Heart left ventricle (tissue), 16 donors: Measurements from ENCODE around the gene C13orf46. TPM values are rescaled to one million over a fixed set of nuclear protein-coding genes. Genes with fewer than 3 reads are reported as not detected.
A peak's percentile ranks its signal among the peaks of the same experiment; 100 is the strongest.

Experiments
- ATAC-seq, 4 donors: fragments of 200-7000 bp; cut with Tn5 transposase; one replicate each; pipeline ENCODE4 v1.9.1; 2020 to 2022; ENCODE audit warnings: moderate library complexity in 4 of 4, mild to moderate bottlenecking in 3 of 4, moderate number of reproducible peaks in 1 of 4
- DNase-seq, 5 donors: peaks; one replicate each; pipeline ENCODE4 v3.0.0-alpha.2; 2020
- H3K27ac ChIP-seq, 12 donors: fragments of 200-600 bp; sonication (generic) in 4 of 12; one replicate each; pipeline versions ENCODE4 v1.5.0 to v1.8.0; 2016 to 2022; ENCODE audit warnings: mild to moderate bottlenecking in 2 of 12
- H3K27me3 ChIP-seq, 9 donors: fragments of 200-600 bp; sonication (generic) in 2 of 9; one replicate each; pipeline versions ENCODE4 v1.5.1 to v1.8.0; 2016 to 2022; ENCODE audit warnings: mild to moderate bottlenecking in 3 of 9
- H3K36me3 ChIP-seq, 9 donors: fragments of 200-600 bp; sonication (generic) in 2 of 9; one replicate each; pipeline versions ENCODE4 v1.5.0 to v1.8.0; 2018 to 2022; ENCODE audit warnings: mild to moderate bottlenecking in 2 of 9
- H3K4me1 ChIP-seq, 12 donors: fragments of 200-600 bp; sonication (generic) in 4 of 12; one replicate each; pipeline versions ENCODE4 v1.5.0 to v1.8.0; 2016 to 2022; ENCODE audit warnings: mild to moderate bottlenecking in 3 of 12
- H3K4me3 ChIP-seq, 12 donors: fragments of 200-600 bp; sonication (generic) in 4 of 12; one replicate each; pipeline versions ENCODE4 v1.5.0 to v1.8.0; 2017 to 2022; ENCODE audit warnings: mild to moderate bottlenecking in 9 of 12, moderate library complexity in 4 of 12
- H3K9me3 ChIP-seq, 12 donors: fragments of 200-600 bp; sonication (generic) in 4 of 12; one replicate each; pipeline versions ENCODE4 v1.5.0 to v1.8.0; 2016 to 2022; ENCODE audit warnings: mild to moderate bottlenecking in 1 of 12
- CTCF ChIP-seq, 12 donors: fragments of 200-600 bp; sonication (generic) in 4 of 12; IDR thresholded peaks; one replicate each; pipeline versions ENCODE4 v1.5.0 to v1.8.0; 2018 to 2022; ENCODE audit warnings: antibody characterized with exemption in 12 of 12, mild to moderate bottlenecking in 5 of 12
- POLR2A ChIP-seq, 2 donors: fragments of 450-650 bp; IDR thresholded peaks; one replicate each; pipeline ENCODE4 v1.6.1; 2017; ENCODE audit warnings: antibody characterized with exemption in 2 of 2, mild to moderate bottlenecking in 2 of 2, moderate library complexity in 2 of 2
- WGBS, 4 donors: extraction: QIAGEN DNeasy Blood & Tissue Kit in 2 of 4; methylation state at CpG; one replicate each; pipeline versions ENCODE4 v1.1.5 to v1.1.7; 2013 to 2018; 5-methylcytosine and 5-hydroxymethylcytosine counted together
- intact Hi-C, 10 donors: fragments of 100-400 bp; cut with DNase I; formaldehyde crosslinking; loops; one replicate each; pipeline versions ENCODE4 v1.11.1 to v1.14.2; 2022
- polyA plus RNA-seq, 2 donors: library from polyadenylated mRNA; stranded (reverse); fragments of 200-250 nt; gene quantifications; one replicate each; pipeline ENCODE4 v1.2.3, GENCODE V29; 2013
- total RNA-seq, 9 donors: library from RNA; depleted of rRNA in 2 of 9; stranded (reverse); fragments of >200 nt in 2 of 9; fragmentation: NEBNext Ultra II Directional in 3 of 9; extraction: Animal tissue kit (Norgen Biotek cat#: 25700) in 3 of 9; gene quantifications; one replicate each; pipeline versions ENCODE4 v1.1.0 to v1.2.4, GENCODE V29; 2016 to 2023
- donor health status: ischemic (EF 13 %, LVEDD 7.1; RV severe dilation, severe dysfunction).
- donor health status: healthy with polysubstance abuse.
- donor health status: DM: no; HTN: yes; CAD: no.
- donor health status: DM: no; HTN: no; CAD: no.
- donor health status: ischemic (EF 25% LVEDD 6.9; RV normal size, moderate dysfunction).
- donor health status: ischemic (EF 25% LVEDD 5.7; RV mildly dilated, moderate dysfunction).
- donor health status: healthy.
- donor health status: DM: yes; HTN: yes; CAD: no.
- donor health status: ischemic (EF 35%, LVEDD 5.7; RV mildly dilated, moderate dysfunction).
- donor health status: nonischemic (EF 11% LVEDD 7.7; RV severe dilation, severe dysfunction).
- donor health status: DM: yes; HTN: yes; CAD: no.
- donor health status: PGD.
- donor health status: ischemic (EF 29% LVEDD 5.4; RV normal size, mild dysfunction).
- donor health status: nonischemic (EF 23%, LVEDD 6.1; RV moderate dilation, normal function).

Gene C13orf46
- total and polyA plus RNA-seq, 11 donors, result 0.07 to 3.1 (median 0.28) TPM; not detected in 1

- ATAC-seq (no peak), DNase-seq (no peak)
- 71 to 76% (median 73%) methylated on average over 16 to 17 of the region's 17 CpGs for WGBS, 4 donors
- Histone ChIP-seq H3K9me3 (peaks cover 0 to 13% (median 0%) of the 10 kb centered on the region in 12 donors), H3K4me3 (no peak overlapping the region), H3K27ac (no peak overlapping the region), H3K4me1 (peaks cover 0 to 10% (median under 1%) of the 10 kb centered on the region in 12 donors), H3K27me3 (peaks cover 0 to 30% (median 0%) of the 10 kb centered on the region in 9 donors), H3K36me3 (no peaks in the 10 kb centered on the region)
- no peak for TF ChIP-seq CTCF (IDR thresholded peaks at IDR 0.05)
- no peak for TF ChIP-seq POLR2A (IDR thresholded peaks at IDR 0.05)
- intact Hi-C loops, result no loop called here
Observed at GRCh38 chr13:113907635-113908617, 66.0 kb downstream of the C13orf46 start.

- Histone ChIP-seq H3K27me3 (peaks cover 0 to 29% (median 0%) of the 10 kb centered on the region in 9 donors), H3K4me1 (peaks cover 0 to 10% (median 3%) of the 10 kb centered on the region in 12 donors), H3K27ac (no peak overlapping the region), H3K9me3 (peaks cover 0 to 3% (median 0%) of the 10 kb centered on the region in 12 donors), H3K36me3 (no peaks in the 10 kb centered on the region), H3K4me3 (no peak overlapping the region)
- intact Hi-C loops, result no loop called here
- WGBS, 4 donors, result 52 to 69% (median 65%) methylated on average over 4 of the region's 4 CpGs
- TF ChIP-seq POLR2A (IDR thresholded peaks at IDR 0.05), result no peak
- no peak for TF ChIP-seq CTCF (IDR thresholded peaks at IDR 0.05)
- ATAC-seq, result peak in 3 of 4 donors; percentile 39 to 66 (median 48)
- DNase-seq, result no peak
Observed at GRCh38 chr13:113906571-113906970, 67.3 kb downstream of the C13orf46 start.

GRCh38 chr13:113905942-113906341 is 67.9 kb downstream of the C13orf46 start:
- Histone ChIP-seq H3K4me3 (no peak overlapping the region), H3K4me1 (peaks cover 0 to 10% (median 3%) of the 10 kb centered on the region in 12 donors), H3K9me3 (no peaks in the 10 kb centered on the region), H3K27ac (no peak overlapping the region), H3K27me3 (peaks cover 0 to 23% (median 0%) of the 10 kb centered on the region in 9 donors), H3K36me3 (no peaks in the 10 kb centered on the region)
- whole genome bisulfite sequencing, 4 donors, result 76 to 95% (median 88%) methylated on average over 8 of the region's 8 CpGs
- DNase-seq, result no peak
- ATAC-seq, result no peak
- intact Hi-C loops, result loop anchor here in 8 of 10 donors (2.0 kb wide), 1 partner anchor 89 kb away; no protein-coding TSS in a partner anchor
- no peak for TF ChIP-seq CTCF (IDR thresholded peaks at IDR 0.05)
- no peak for TF ChIP-seq POLR2A (IDR thresholded peaks at IDR 0.05)

- no peak for ATAC-seq
- H3K27ac ChIP-seq, result no peak overlapping the region
- 86 to 89% (median 87%) methylated on average over 9 of the region's 9 CpGs for WGBS, 4 donors
Observed at GRCh38 chr13:113905018-113905417, 68.9 kb downstream of the C13orf46 start.

More at GRCh38 chr13:113905018-113905417, 68.9 kb downstream of the C13orf46 start:
- intact Hi-C loops, result loop anchor here in 8 of 10 donors (2.0 kb wide), 1 partner anchor 88 kb away; no protein-coding TSS in a partner anchor
- no peak for TF ChIP-seq CTCF (IDR thresholded peaks at IDR 0.05)
- TF ChIP-seq POLR2A (IDR thresholded peaks at IDR 0.05), result no peak
- H3K9me3 ChIP-seq, result no peaks in the 10 kb centered on the region
- peaks cover 0 to 15% (median 0%) of the 10 kb centered on the region in 9 donors for H3K27me3 ChIP-seq
- H3K4me1 ChIP-seq, result peaks cover 0 to 10% (median 3%) of the 10 kb centered on the region in 12 donors
- no peak overlapping the region for H3K4me3 ChIP-seq
- H3K36me3 ChIP-seq, result no peaks in the 10 kb centered on the region
- no peak for DNase-seq
